ENCODE results near the gene OSBPL2. TPM values are rescaled to one million over a fixed set of nuclear protein-coding genes. Genes with fewer than 3 reads are reported as not detected.

OSBPL2 gene
- total and polyA plus RNA-seq, 10 donors, result 9.2 to 81.7 (median 48.4) TPM

- no peak overlapping the region for H3K27ac ChIP-seq
- H3K9me3 ChIP-seq, result no peaks in the 10 kb centered on the region
- H3K36me3 ChIP-seq, result peaks cover 0 to 100% (median 62%) of the 10 kb centered on the region in 6 donors
- no peak for DNase-seq
- H3K4me1 ChIP-seq, result no peaks in the 10 kb centered on the region
- 80 to 91% (median 86%) methylated on average over 17 to 30 of the region's 30 CpGs for WGBS, 5 donors
- TF ChIP-seq POLR2AphosphoS5 (IDR thresholded peaks at IDR 0.05) (peak in 1 of 3 donors; percentile 17), CTCF (IDR thresholded peaks at IDR 0.05 in 8 of 11, conservative IDR thresholded peaks at IDR 0.05 in 3 of 11) (no peak)
- H3K4me3 ChIP-seq, result no peak overlapping the region
- no peaks in the 10 kb centered on the region for H3K27me3 ChIP-seq (replicated peaks in 1 of 7)
- intact Hi-C loops (cut with DNase I; ENCODE audit: low total_unique reads), result no loop called here
Observed at GRCh38 chr20:62326959-62327725, 88.8 kb downstream of the OSBPL2 start.

GRCh38 chr20:62327726-62328495 lies 89.6 kb downstream of the OSBPL2 start:
- intact Hi-C loops (cut with DNase I; ENCODE audit: low total_unique reads), result no loop called here
- Histone ChIP-seq H3K27me3 (replicated peaks in 1 of 7) (no peaks in the 10 kb centered on the region), H3K36me3 (peaks cover 0 to 100% (median 66%) of the 10 kb centered on the region in 6 donors), H3K27ac (no peak overlapping the region), H3K4me3 (no peak overlapping the region), H3K4me1 (no peaks in the 10 kb centered on the region), H3K9me3 (no peaks in the 10 kb centered on the region)
- TF ChIP-seq CTCF (IDR thresholded peaks at IDR 0.05 in 8 of 11, conservative IDR thresholded peaks at IDR 0.05 in 3 of 11), result no peak
- WGBS, 5 donors, result 86 to 94% (median 90%) methylated on average over 15 to 33 of the region's 33 CpGs
- DNase-seq, result no peak

- no peak for DNase-seq
- Histone ChIP-seq H3K4me3 (no peak overlapping the region), H3K27ac (no peak overlapping the region), H3K36me3 (peaks cover 0 to 100% (median 67%) of the 10 kb centered on the region in 6 donors), H3K4me1 (no peaks in the 10 kb centered on the region), H3K27me3 (replicated peaks in 1 of 7) (no peaks in the 10 kb centered on the region), H3K9me3 (no peaks in the 10 kb centered on the region)
- TF ChIP-seq CTCF (IDR thresholded peaks at IDR 0.05 in 8 of 11, conservative IDR thresholded peaks at IDR 0.05 in 3 of 11), result no peak
- no peak for TF ChIP-seq POLR2AphosphoS5 (IDR thresholded peaks at IDR 0.05)
- TF ChIP-seq POLR2A (IDR thresholded peaks at IDR 0.05), result no peak
- WGBS, 5 donors, result 91 to 95% (median 93%) methylated on average over 22 to 26 of the region's 26 CpGs
- intact Hi-C loops (cut with DNase I; ENCODE audit: low total_unique reads), result no loop called here
Observed at GRCh38 chr20:62328684-62329388, 90.5 kb downstream of the OSBPL2 start.

Measured in spleen (tissue), 11 donors.